HG02840 (cell line): Measurements from ENCODE around the gene NBPF4.
"Not testable (repeated sequence)": the region's sequence is repeated elsewhere in the genome, so short reads cannot be mapped to it uniquely, and the experiment has no call there.

ENCODE experiments used
- ATAC-seq: cut with Tn5 transposase; IDR thresholded peaks from one replicate; pipeline ENCODE4 v1.9.1; 2021; ENCODE audit warnings: mild to moderate bottlenecking, moderate library complexity, moderate number of reproducible peaks; ENCODE audit not compliant: unreplicated experiment, low FRiP score

NBPF4 gene

GRCh38 chr1:108243976-108244375 lies at the start of gene NBPF4:
Gene NBPF4, minus strand, starts transcription at chr1:108244076. Its CDS starts 315 bp downstream, at chr1:108243761.
- not testable (repeated sequence) for ATAC-seq

GRCh38 chr1:108282528-108283257 lies 38.8 kb upstream of the NBPF4 start:
- ATAC-seq, result not testable (repeated sequence)

GRCh38 chr1:108272485-108273327 lies 28.8 kb upstream of the NBPF4 start:
- ATAC-seq, result not testable (repeated sequence)

GRCh38 chr1:108267097-108267496 lies 23.2 kb upstream of the NBPF4 start:
- not testable (repeated sequence) for ATAC-seq

GRCh38 chr1:108261967-108262366 lies 18.1 kb upstream of the NBPF4 start:
- not testable (repeated sequence) for ATAC-seq

- ATAC-seq, result not testable (repeated sequence)
Measured at GRCh38 chr1:108261519-108261918, 17.6 kb upstream of the NBPF4 start.

- not testable (repeated sequence) for ATAC-seq
Measured at GRCh38 chr1:108260578-108261259, 16.8 kb upstream of the NBPF4 start.

GRCh38 chr1:108255426-108255825 lies 11.6 kb upstream of the NBPF4 start:
- not testable (repeated sequence) for ATAC-seq

- not testable (repeated sequence) for ATAC-seq
Measured at GRCh38 chr1:108239426-108239825, 4.5 kb downstream of the NBPF4 start.

- not testable (repeated sequence) for ATAC-seq
Measured at GRCh38 chr1:108235308-108235707, 8.6 kb downstream of the NBPF4 start.

GRCh38 chr1:108232183-108232582 lies 11.7 kb downstream of the NBPF4 start:
- not testable (repeated sequence) for ATAC-seq

GRCh38 chr1:108229976-108230375 lies 13.9 kb downstream of the NBPF4 start:
- not testable (repeated sequence) for ATAC-seq

GRCh38 chr1:108227772-108228171 lies 16.1 kb downstream of the NBPF4 start:
- not testable (repeated sequence) for ATAC-seq

GRCh38 chr1:108226855-108227254 lies 17.0 kb downstream of the NBPF4 start:
- not testable (repeated sequence) for ATAC-seq

GRCh38 chr1:108223226-108223625 lies 20.6 kb downstream of the NBPF4 start:
- ATAC-seq, result not testable (repeated sequence)

GRCh38 chr1:108217515-108218174 lies 26.2 kb downstream of the NBPF4 start:
- ATAC-seq, result not testable (repeated sequence)

GRCh38 chr1:108217007-108217406 lies 26.9 kb downstream of the NBPF4 start:
- not testable (repeated sequence) for ATAC-seq

- not testable (repeated sequence) for ATAC-seq
Measured at GRCh38 chr1:108216028-108216890, 27.6 kb downstream of the NBPF4 start.
